ENCODE measurements around the gene SDK1. TPM values are rescaled to one million over a fixed set of nuclear protein-coding genes. Genes with fewer than 3 reads are reported as not detected.

Gene SDK1
- total RNA-seq, 1 donor from 2014 or later = 225 TPM

DNA sequence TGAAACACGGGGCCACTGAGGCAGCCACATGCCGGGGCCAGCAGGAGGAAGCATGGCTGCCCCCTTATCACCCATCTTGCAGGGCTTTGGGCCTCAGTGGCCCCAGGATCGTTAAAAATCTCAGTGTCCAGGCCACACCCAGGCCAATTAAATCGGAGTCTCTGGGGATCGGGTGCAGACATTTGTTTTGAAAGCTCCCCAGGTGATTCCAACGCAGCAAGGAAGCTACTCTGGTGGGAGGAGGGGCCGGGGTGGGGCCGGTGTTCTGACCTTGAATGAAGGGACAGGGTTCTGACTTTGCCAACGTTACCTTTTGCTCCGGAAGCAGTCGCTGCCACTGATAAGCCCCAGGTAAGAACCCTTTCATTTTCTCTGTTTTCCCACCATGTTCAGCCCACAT is 968.7 kb downstream of the SDK1 start:
- Mint-ChIP-seq H3K9me3 (ENCODE audit: unreplicated experiment) (peaks cover 33% of the 10 kb centered on the region), H3K4me3 (ENCODE audit: unreplicated experiment) (no peak overlapping the region), H3K36me3 (ENCODE audit: unreplicated experiment) (peaks cover 8% of the 10 kb centered on the region), H3K27ac (ENCODE audit: unreplicated experiment) (no peak overlapping the region), H3K27me3 (ENCODE audit: unreplicated experiment) (peaks cover 17% of the 10 kb centered on the region), H3K4me1 (ENCODE audit: low read depth, unreplicated experiment) (peaks cover 3% of the 10 kb centered on the region)
- TF ChIP-seq, protein P1, sequence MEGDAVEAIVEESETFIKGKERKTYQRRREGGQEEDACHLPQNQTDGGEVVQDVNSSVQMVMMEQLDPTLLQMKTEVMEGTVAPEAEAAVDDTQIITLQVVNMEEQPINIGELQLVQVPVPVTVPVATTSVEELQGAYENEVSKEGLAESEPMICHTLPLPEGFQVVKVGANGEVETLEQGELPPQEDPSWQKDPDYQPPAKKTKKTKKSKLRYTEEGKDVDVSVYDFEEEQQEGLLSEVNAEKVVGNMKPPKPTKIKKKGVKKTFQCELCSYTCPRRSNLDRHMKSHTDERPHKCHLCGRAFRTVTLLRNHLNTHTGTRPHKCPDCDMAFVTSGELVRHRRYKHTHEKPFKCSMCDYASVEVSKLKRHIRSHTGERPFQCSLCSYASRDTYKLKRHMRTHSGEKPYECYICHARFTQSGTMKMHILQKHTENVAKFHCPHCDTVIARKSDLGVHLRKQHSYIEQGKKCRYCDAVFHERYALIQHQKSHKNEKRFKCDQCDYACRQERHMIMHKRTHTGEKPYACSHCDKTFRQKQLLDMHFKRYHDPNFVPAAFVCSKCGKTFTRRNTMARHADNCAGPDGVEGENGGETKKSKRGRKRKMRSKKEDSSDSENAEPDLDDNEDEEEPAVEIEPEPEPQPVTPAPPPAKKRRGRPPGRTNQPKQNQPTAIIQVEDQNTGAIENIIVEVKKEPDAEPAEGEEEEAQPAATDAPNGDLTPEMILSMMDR (IDR thresholded peaks at IDR 0.05; ENCODE audit: partially characterized antibody, unreplicated experiment) = no peak
- DNase-seq = no peak

DNA sequence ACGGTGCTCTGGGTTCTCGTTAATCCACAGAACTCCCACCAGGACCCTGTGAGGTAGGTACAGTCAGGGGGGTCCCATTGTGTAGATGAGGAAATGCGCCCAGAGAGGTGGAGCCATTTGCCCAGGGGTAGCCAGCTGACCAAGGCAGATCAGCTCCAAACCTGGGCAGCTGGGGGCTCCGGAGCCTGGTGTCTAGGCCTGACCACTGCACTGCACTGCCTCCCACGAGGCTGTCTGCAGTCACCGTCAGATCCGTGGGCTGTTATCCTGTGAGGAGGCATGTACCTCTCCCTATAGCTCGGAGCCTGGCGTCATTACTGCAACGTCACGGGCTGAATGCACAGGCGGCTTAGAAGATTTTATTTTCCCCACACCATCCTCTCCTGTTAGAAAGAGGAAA is 969.2 kb downstream of the SDK1 start:
- Mint-ChIP-seq H3K36me3 (ENCODE audit: unreplicated experiment) (peaks cover 9% of the 10 kb centered on the region), H3K4me3 (ENCODE audit: unreplicated experiment) (no peak overlapping the region)
- TF ChIP-seq, protein P1 (IDR thresholded peaks at IDR 0.05; ENCODE audit: partially characterized antibody, unreplicated experiment) = no peak

GRCh38 chr7:4270941-4271715 is 970.1 kb downstream of the SDK1 start:
- Mint-ChIP-seq H3K27me3 (ENCODE audit: unreplicated experiment) (peaks cover 18% of the 10 kb centered on the region), H3K27ac (ENCODE audit: unreplicated experiment) (no peak overlapping the region), H3K4me1 (ENCODE audit: low read depth, unreplicated experiment) (peaks cover 3% of the 10 kb centered on the region), H3K36me3 (ENCODE audit: unreplicated experiment) (peaks cover 9% of the 10 kb centered on the region), H3K4me3 (ENCODE audit: unreplicated experiment) (no peak overlapping the region), H3K9me3 (ENCODE audit: unreplicated experiment) (peaks cover 38% of the 10 kb centered on the region)
- TF ChIP-seq, protein P1 (IDR thresholded peaks at IDR 0.05; ENCODE audit: partially characterized antibody, unreplicated experiment) = no peak
- DNase-seq = no peak

More for the DNA sequence above, 969.2 kb downstream of the SDK1 start:
- Mint-ChIP-seq H3K9me3 (ENCODE audit: unreplicated experiment) (peaks cover 37% of the 10 kb centered on the region), H3K27ac (ENCODE audit: unreplicated experiment) (no peak overlapping the region), H3K27me3 (ENCODE audit: unreplicated experiment) (peaks cover 19% of the 10 kb centered on the region), H3K4me1 (ENCODE audit: low read depth, unreplicated experiment) (peaks cover 3% of the 10 kb centered on the region)
- no peak for DNase-seq

DNA sequence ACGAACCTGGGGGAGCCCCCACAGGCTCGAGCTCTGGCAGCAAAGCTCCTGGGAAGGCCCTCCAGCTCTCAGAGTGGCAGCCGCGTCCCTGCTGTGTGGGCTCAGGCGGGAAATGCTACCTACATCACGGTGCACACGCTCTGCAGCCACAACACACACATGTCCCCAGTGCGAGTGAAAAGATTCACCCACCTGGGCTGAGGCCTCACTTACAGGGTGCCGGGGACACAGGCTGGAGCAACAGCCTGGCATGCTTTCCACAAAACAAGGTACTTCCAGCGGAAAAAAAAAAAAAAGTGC is 970.6 kb downstream of the SDK1 start:
- TF ChIP-seq, protein P1 (IDR thresholded peaks at IDR 0.05; ENCODE audit: partially characterized antibody, unreplicated experiment) = no peak
- peaks cover 9% of the 10 kb centered on the region for H3K36me3 Mint-ChIP-seq (ENCODE audit: unreplicated experiment)
- H3K4me1 Mint-ChIP-seq (ENCODE audit: low read depth, unreplicated experiment) = peaks cover 3% of the 10 kb centered on the region
- H3K27me3 Mint-ChIP-seq (ENCODE audit: unreplicated experiment) = peaks cover 21% of the 10 kb centered on the region
- no peak overlapping the region for H3K27ac Mint-ChIP-seq (ENCODE audit: unreplicated experiment)
- H3K4me3 Mint-ChIP-seq (ENCODE audit: unreplicated experiment) = no peak overlapping the region
- no peak for DNase-seq
- H3K9me3 Mint-ChIP-seq (ENCODE audit: unreplicated experiment) = peaks cover 42% of the 10 kb centered on the region

- TF ChIP-seq, protein P1 (IDR thresholded peaks at IDR 0.05; ENCODE audit: partially characterized antibody, unreplicated experiment) = no peak
- peaks cover 9% of the 10 kb centered on the region for H3K36me3 Mint-ChIP-seq (ENCODE audit: unreplicated experiment)
- H3K27me3 Mint-ChIP-seq (ENCODE audit: unreplicated experiment) = peaks cover 22% of the 10 kb centered on the region
- H3K4me1 Mint-ChIP-seq (ENCODE audit: low read depth, unreplicated experiment) = peaks cover 3% of the 10 kb centered on the region
- H3K4me3 Mint-ChIP-seq (ENCODE audit: unreplicated experiment) = no peak overlapping the region
- H3K9me3 Mint-ChIP-seq (ENCODE audit: unreplicated experiment) = peaks cover 42% of the 10 kb centered on the region
- no peak overlapping the region for H3K27ac Mint-ChIP-seq (ENCODE audit: unreplicated experiment)
- no peak for DNase-seq
Observed at GRCh38 chr7:4272141-4272540, 971.1 kb downstream of the SDK1 start.
